ENCODE data around the gene FA2H.
A peak's percentile ranks its signal among the peaks of the same experiment; 100 is the strongest.
"Not testable (repeated sequence)": the region's sequence is repeated elsewhere in the genome, so short reads cannot be mapped to it uniquely, and the experiment has no call there.

Gene FA2H, protein sequence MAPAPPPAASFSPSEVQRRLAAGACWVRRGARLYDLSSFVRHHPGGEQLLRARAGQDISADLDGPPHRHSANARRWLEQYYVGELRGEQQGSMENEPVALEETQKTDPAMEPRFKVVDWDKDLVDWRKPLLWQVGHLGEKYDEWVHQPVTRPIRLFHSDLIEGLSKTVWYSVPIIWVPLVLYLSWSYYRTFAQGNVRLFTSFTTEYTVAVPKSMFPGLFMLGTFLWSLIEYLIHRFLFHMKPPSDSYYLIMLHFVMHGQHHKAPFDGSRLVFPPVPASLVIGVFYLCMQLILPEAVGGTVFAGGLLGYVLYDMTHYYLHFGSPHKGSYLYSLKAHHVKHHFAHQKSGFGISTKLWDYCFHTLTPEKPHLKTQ

DNA sequence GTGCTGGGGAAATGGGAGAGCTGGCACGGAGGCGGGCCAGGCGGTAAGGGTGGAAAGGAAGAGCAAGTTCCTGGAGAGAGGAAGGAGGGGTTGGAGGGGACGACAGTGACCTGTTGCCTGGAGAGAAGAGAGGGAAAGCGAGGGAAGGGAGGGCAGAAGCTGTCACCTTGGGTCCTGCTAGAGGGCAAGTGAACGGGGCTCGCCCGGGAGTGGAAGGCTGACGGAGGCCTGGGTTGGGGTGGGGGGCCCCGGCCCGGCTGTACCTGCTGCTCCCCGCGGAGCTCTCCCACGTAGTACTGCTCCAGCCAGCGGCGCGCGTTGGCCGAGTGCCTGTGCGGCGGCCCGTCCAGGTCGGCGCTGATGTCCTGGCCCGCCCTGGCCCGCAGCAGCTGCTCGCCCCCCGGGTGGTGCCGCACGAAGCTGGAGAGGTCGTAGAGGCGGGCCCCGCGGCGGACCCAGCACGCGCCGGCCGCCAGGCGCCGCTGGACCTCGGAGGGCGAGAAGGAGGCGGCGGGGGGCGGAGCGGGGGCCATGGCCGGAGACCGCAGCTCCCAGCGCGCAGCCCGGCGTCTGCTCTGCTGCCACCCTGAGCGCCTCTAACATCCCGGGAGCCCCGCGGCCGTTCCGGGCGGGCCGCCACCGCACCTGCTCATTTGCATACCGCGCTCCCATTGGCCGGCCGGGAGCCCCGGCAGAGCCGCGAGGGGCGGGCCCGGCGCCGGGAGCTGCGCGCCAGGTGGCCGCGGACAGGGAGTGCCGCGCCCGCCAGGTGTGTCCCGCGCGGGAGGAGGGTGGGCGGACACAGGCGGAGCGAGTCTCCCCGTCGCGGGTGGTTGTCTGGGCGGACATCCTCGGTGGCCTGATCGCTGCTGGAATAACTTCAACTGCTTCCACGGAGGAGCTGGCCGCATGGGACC, at the start of gene FA2H:
TSS of gene FA2H (minus strand) at position 598 of the 917 bp plus-strand sequence. CDS start at position 533, 65 bp downstream.
- peak; percentile 56 to 60 for DNase-seq

DNA sequence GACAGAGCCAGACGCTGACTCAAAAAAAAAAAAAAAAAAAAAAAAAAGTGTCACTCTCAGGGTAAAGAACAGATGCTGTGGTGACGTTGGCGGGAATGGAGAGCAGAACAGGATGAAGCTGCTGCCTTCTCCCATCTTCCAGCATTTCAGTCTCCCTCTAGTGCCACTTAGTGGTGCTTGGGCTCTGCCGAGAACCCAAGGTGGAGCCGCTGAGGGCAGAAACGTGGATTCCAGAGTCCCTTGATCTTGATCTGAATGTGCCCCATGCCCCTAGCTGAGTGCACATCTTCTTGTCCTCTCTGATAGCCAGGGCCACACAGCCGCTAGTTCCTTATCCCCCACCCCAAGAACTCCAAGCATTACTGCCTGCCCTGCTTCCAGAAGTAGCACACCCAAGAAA, 43.2 kb upstream of the FA2H start:
- DNase-seq: no peak

DNA sequence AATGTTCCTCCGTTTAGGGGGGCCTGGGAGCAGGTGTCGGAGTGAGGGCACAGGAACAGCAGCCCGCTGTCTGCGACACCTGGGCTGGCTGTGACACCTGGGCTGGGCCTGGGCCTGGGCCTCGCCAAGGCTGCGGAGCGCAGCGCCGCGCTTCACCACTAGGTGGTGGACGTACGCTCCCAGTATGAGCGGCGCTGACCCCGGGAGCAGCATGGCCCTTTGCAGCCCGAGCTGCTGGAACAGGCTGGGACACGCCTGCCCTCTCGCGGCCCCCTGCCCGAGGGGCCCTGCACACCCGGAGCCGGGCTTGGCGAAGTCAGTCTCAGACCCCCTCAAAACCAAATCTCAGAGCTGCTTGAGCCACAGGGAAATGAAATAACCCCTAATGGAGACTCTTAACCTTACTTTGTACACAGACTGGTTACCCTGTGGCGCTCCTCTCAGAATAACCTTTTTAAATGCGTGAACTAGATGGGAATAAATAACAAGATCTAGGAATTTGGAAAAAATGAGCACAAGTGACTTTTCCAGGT, 38.6 kb upstream of the FA2H start:
- DNase-seq: peak; percentile 62 to 67

DNA sequence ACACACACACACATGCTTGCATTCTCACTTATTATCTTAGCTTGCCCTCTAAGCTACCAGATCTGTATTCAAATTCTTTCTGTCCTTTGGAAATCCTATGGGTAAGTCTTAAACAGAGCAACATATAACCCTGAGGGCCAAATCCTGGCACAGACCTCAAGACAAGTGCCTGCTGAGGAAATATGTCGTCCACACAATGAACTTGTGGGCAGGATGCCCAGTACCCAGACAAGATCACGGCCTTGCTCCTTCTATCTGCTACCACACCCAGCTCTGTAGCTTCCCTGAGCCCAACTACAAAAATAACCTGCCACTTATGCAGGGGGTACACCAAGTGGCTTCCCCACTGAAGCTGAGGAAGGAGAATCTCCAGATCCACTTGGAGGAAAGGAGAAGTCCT, 37.3 kb upstream of the FA2H start:
- DNase-seq: no peak

DNA sequence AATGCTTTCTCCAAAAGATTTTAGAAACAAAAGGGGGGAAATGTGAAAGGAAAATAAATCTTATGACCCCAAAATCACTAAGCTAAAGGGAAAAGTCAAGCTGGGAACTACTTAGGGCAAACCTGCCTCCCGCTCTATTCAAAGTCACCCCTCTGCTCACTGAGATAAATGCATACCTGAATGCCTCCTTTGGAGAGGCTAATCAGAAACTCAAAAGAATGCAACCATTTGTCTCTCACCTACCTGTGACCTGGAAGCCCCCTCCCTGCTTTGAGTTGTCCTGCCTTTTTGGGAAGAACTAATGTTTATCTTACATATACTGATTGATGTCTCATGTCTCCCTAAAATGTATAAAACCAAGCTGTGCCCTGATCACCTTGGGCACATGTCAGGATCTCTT, 36.6 kb upstream of the FA2H start:
- not testable (repeated sequence) for DNase-seq

DNA sequence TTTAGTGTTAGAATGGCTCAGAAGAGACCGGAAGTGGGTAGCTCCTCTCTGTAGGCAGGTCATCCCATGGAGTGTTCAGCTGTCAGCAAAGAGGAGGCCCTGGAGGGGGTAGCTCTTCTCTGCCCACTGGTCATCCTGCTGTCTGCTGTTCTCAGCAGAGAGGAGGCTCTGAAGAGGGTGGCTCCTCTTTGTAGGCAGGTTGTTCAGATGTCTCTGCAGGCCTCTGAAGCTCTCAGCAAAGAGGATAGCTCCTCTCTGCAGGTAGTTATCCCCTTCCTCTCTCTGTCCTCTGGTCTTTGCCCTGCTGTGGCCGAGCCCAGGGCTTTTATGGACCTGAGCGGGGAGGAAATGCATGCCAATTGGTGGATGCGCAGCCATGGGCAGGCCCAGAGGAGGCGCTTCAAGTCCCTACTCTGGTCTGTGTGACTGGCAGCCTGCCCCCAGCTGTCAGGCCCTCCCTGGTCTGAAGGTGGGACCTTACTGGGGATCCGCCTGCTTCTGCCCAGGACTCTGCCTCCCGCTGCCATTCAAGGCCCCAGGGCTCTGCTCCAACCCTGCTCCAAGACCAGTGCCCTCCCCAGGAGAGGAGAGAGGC, 32.5 kb upstream of the FA2H start:
- no peak for DNase-seq

DNA sequence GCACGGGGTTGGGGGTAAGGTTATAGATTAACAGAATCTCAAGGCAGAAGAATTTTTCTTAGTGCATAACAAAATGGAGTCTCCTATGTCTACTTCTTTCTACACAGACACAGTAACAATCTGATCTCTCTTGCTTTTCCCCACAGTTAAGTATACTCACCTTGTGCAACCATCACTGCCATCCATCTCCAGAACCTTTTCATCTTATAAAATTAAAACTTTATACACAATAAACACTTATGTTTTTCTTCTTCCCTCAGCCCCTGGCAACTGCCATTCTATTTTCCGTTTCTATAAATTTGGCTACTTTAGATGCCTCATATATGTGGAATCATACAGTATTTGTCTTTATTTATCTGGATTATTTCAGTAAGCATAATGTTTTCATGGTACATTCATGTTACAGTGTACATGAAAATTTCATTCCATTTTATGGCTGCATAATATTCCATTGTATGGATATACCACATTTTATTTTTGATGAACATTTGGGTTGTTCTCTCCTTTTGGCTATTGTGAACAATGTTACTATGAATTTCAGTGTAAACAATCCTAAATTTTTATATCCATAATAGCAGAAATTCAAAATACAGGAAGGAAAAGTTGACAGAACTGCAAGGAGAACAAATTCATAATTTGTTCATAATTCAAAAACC, 25.7 kb upstream of the FA2H start:
- DNase-seq: no peak

DNA sequence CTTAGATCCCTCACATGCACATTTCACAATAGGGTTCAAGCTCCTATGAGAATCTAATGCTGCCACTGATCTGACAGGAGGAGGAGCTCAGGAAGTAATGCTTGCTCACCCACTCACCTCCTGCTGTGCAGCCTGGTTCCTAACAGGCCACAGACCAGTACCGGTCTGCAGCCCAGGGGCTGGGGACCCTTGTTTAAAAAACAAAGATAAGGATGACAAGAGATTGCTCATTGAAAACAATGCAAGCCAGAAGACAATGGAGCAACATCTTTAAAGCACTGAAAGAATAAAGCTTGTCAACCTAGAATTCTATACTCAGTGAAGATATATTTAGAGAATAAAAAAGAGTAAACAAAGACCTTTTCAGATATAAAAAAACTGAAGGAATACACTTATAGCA, 22.8 kb upstream of the FA2H start:
- DNase-seq: no peak

DNA sequence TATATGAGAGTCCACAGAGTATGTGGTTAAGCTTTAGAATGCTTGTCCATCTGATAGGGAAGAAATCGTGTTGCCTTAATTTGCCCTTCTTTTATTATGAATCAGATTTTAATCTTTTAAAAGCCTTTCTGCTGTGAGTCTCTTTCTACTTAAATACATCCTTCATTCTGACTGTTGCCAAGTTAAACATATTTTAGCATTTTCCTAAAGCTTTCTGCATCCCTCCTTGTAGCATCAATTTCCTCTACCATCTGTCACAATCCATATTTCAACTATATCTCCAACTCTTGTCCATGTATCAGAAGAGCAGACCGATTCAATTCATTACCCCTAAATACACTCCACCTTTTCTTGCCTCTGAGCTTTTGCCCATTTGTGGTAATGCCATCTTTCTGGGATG, 20.5 kb upstream of the FA2H start:
- no peak for DNase-seq

DNA sequence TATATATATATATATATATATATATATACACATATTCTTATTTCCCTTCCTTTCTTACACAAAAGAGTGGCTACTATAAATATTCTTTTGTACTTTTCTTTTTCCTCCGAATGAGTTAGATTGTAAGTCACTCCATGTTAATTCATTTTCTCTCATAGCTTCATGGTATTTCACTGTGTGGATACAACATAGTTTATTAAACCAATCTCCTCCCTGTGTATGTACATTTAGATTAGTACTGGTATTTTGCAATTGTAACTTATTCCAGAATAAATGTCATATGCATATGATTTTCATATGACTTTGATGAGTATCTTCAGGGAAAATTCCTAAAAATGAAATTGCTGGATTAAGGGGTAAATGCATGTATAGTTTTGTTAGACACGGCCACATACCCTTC, 20.0 kb upstream of the FA2H start:
- no peak for DNase-seq

DNA sequence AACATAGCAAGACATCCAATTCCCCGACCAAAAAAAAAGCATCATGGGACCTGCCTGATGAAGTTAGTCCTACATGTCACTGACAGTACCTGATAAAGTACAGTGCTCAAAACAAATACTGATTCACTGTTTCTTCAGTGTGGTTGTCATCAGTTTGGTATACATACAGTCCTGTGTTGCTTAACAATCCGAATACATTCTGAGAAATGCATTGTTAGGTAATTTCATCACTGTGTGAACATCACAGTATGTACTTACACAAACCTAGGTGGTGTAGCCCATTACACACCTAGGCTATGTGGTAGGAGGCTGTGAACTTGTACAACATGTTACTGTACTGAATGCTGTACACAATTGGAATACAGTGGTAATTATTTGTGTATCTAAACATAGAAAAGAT, 19.0 kb upstream of the FA2H start:
- no peak for DNase-seq

DNA sequence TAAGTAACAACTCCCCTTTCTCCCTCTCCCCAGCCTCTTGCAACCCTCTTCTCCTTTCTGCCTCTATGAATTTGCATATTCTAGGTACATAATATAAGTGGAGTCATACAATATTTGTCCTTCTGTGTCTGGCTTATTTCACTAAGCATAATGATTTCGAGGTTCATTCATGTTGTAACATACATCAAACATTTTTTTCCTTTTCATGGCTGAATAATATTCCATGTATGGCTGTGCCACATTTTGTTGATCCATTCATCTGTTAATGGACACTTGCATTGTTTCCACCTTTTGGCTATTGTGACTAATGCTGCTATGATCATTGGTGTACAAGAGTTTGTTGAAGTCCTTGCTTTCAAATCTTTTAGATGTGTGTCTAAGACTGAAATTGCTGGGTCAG, 17.6 kb upstream of the FA2H start:
- no peak for DNase-seq

DNA sequence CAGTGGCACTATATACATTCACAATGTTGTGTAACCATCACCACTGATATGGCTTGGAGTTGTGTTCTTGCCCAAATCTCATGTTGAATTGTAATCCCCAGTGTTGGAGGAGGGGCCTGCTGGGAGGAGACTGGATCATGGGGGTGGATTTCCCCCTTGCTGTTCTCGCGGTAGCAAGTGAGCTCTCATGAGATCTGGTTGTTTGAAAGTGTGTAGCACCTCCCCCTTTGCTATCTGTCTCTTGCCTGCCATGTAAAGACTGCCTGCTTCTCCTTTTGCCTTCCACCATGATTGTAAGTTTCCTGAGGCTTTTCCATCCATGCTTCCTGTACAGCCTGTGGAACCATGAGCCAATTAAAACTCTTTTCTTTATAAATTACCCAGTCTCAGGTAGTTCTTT, 17.1 kb upstream of the FA2H start:
- DNase-seq: not testable (repeated sequence)

DNA sequence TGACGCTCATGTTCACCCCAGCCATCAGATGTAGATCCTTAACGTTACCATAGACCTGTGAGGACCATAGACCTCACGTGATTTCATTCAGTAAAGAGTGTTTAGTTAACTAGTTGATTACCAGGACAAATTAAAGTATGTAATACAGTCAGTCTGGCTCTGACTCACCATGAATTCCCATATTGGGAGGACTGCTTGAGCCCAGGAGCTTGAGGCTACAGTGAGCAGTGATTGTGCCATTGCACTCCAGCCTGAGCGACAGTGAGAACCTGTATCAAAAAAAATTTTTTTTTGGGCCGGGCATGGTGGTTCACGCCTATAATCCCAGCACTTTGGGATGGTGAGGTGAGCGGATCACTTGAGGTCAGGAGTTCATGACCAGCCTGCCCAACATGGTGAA, 13.5 kb upstream of the FA2H start:
- DNase-seq: no peak

DNA sequence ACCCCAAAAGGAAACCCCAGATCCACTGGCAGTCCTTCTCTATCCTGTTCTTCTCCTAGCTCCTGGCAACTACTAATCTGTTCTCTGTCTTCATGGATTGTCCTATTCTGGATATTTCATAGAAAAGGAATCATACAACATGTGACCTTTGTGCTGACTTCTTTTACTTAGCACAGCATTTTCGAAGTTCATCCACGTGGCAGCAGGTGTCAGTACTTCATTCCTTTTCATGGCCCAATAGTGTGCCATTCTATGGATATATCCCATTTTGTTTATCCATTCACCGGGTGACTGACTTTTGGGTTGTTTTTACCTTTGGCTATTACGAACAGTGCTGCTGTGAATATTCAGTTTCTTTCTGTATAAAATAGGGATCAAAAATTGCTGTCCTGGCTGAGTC, 10.4 kb upstream of the FA2H start:
- DNase-seq: no peak

DNA sequence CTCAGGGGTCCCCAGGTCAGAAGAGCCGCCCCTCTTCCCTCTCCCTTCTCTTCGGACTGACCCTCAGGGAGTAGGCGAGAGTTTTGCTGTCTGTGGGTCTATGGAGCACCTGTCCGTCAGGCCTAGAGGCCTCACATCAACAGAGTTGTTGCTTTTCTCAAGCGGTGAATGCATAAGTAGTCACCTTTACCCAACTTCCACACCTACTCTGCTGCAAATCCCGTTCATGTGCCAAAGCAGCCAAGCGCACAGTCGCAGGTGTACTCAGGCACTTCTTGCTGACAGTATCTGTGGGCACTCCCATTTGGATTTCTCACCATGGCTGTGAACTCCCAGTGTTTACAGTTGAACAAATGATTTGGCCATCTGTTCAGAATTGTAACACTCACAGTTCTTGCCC, 4.0 kb upstream of the FA2H start:
- DNase-seq: no peak

DNA sequence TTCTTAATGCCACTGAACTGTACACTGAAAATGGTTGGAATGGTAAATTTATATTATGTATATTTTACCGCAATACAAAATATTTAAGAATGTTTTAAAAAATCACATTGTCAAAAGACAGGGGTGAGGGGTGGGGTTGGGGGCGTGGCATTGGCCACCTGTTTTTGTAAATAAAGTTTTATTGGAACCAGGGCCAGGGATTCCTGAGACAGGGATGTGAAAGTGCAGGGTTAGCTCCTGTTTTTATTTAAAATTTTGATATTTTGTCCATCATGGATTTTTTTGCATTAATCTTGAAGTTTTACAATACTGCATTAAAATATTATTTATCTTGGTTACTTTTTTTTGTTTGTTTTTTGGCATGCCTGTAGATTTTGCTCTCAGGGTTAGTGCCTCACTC, 2.3 kb upstream of the FA2H start:
- DNase-seq: no peak

DNA sequence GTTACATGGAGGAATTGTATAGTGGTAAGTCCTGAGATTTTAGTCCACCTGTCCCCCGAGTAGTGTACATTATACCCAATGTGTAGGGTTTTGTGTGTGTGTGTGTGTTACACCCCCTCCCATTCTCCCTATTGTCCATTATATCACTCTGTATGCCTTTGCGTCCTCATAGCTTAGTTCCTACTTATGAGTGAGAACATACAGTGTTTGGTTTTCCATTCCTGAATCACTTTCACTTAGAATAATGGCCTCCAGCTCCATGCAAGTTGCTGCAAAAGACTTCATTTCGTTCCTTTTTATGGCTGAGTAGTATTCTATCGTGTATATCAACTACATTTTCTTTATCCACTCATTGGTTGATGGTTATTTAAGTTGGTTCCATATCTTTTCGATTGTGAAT, 635 bp upstream of the FA2H start:
- DNase-seq: no peak

DNA sequence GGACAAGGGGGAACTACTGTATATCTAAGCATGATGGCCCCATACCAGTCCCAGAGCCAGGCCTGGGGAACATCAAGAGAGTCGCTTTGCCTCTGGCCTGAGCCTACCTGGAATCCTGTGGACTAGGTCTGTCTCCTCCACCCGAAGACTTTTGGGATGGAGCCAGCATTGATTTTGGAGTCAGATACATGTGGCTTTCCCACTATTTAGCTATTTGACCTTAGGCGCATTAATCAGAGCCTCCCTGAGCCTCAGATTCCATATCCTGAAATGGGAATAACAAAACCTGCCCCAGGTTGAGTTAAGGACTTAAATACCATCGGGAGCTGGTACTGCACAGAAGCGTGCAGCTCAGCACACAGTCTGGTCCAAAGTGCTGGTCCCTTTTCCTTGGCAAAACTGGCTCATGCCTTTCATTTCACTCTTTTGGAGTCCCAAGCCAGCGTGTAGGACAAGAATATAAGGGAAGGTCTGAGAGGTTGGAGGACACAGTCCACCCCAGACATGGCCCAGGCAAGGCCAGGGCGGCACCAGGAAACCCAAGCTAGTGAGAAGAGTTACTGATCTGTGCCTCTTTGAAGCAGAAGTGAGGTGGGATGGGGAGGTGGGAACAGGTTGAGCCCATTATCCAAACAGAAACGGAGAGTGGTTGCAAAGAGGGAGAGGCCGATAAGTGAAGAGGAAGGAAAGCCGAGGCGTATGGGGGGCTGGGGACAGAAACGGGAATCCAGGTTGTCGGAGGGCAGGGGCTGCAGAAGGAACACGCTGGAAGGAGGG, 986 bp downstream of the FA2H start:
- DNase-seq: no peak

DNA sequence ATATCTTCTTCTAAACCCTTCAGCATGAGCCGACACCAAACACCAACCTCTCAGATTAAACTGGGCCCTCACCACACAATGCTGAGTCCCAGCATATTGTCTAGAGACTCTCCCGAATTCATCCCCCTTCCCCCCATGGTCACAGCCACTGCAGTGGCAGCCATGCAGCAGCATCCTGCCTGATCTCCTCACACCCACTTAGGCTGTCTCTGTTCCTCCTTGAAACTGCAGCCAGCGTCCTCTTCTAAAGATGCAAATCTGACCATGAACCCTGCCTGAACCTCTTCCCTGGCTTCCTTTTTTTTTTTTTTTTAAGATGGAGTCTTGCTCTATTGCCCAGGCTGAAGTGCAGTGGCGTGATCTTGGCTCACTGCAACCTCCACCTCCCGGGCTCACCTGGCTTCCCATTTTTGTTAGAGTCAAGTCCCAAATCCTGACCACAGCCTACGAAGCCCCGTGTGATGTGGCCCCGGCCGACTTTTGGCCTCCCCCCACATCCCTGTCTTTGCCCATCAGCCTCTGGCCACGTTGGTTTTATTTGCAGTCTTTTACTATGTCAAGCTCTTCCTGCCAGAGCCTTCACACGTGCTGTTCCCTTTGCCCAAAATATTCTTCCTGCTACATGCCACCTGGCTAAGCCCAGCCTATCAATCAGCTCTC, 2.8 kb downstream of the FA2H start:
- no peak for DNase-seq

DNA sequence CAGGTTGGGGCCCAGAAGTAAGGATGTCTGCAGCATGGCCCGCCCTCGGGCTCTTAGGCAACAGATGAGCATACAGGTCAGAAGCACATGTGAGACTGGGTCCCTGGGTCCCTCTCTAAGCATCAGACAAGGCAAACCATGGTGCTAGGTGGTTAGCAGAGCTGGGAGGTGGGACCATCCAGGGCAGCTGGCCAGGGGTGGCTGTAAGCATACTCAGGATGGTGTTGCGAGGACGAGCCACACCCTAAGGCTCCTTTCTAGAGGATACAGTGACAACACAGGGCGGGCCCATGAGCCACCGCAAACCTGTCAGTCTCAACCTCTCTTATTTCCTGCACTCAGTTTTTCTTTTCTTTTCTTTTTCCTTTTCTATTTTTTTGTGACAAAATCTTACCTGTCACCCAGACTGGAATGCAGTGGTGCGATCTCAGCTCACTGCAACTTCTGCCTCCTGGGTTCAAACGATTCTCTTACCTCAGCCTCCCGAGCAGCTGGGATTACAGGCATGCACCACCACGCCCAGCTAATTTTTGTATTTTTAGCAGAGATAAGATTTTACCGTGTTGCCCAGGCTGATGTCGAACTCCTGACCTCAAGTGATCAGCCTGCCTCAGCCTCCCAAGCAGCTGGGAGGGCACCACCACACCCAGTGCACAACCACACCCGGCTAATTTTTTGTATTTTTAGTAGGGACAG, 3.6 kb downstream of the FA2H start:
- no peak for DNase-seq

Measured in CD4-positive, alpha-beta T cell treated with Interleukin-1 beta for 1 hour (primary cell).